ENCODE measurements around the gene AFAP1L2.

AFAP1L2 gene

DNA sequence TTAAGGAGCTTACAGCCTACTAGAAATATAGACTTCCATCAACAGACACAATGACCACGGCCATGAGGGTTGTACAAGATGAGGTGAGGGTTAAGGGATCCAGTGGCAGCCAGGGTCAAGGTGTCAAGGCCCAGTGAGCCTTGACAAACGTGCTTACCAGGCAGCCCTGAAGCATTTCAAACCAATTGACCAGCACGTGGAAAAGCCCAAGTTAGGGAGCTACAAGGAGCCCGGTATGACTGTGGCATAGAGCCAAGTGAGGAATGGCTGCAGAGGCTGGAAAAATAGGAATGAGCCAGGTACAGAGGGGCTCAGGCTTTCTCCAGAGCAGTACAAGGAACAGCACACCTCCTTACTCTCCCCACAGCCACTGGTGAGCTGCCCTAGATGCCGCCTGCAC, 12.7 kb downstream of the AFAP1L2 start:
- DNase-seq (ENCODE audit: low spot score) (no peak), FAIRE-seq (no peak)

- FAIRE-seq (no peak), DNase-seq (ENCODE audit: low spot score) (peak; percentile 74)
These were observed 14.9 kb downstream of the AFAP1L2 start for GRCh38 chr10:114389426-114389825.

- no peak for FAIRE-seq
- no peak for DNase-seq (ENCODE audit: low spot score)
These were observed 16.0 kb downstream of the AFAP1L2 start for GRCh38 chr10:114388275-114388674.

GRCh38 chr10:114387784-114388183, 16.5 kb downstream of the AFAP1L2 start:
- DNase-seq (ENCODE audit: low spot score) (no peak), FAIRE-seq (no peak)

GRCh38 chr10:114386452-114386851, 17.9 kb downstream of the AFAP1L2 start:
- no peak for DNase-seq (ENCODE audit: low spot score)
- FAIRE-seq = no peak

DNA sequence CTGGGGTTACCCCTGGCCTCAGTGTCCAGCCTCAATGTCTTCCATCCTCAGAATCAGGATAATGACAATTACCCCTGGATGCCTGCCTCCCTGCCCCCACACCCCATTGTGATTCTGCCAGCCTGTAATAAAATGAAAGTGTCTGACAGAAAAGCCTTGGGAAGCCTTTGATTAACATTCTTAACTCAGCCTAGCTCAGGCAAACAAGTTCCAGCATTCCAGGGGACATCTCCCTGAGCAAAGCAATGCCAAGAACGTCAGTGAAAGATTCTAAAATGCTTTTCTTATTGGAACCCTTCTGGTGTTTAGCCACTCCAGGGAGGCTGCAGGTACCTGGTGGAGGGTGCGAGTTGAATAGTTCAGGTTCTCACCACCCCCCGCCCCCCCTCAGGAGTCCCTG, 18.7 kb downstream of the AFAP1L2 start:
- DNase-seq (ENCODE audit: low spot score) (no peak), FAIRE-seq (no peak)

GRCh38 chr10:114384601-114385000, 19.7 kb downstream of the AFAP1L2 start:
- DNase-seq (ENCODE audit: low spot score) (no peak), FAIRE-seq (no peak)

- FAIRE-seq (no peak), DNase-seq (ENCODE audit: low spot score) (no peak)
These were observed 20.1 kb downstream of the AFAP1L2 start for GRCh38 chr10:114384181-114384580.

DNA sequence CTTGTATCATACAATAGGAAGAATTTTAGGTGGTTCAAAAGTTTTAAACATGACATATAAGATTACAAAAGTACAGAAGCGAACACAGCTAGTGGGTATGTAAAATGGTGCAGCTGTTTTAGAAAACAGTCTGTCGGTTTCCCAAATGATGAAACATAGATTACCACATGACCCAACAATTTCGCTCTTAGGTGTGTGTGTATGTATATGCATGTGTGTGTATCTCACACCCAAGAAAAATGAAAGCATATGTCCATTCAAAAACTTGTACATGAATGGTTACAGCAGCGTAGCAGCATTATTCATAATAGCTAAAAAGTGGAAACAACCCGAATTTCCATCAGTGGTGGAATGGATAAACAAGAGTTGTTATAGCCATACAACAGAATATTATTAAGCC, 23.5 kb downstream of the AFAP1L2 start:
- DNase-seq (ENCODE audit: low spot score) = no peak
- FAIRE-seq = no peak

DNA sequence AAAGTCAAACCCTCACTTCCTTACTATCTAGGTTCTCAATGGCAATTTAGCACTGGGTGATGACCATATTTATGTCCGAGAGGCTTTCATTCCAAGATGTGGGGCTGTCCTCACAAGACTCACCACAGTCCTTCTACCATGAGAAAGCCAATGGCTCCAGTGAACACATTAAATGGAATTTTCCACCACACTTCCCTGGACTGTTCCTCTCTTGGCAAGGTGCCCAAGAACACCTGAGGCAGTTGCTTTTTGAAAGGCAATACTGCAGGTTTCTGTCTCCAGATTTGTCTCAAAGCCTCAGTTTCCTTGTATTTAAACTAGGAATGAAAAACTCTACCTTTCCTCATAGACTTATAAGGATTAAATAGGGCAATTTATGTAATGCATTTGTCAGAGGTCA, 24.2 kb downstream of the AFAP1L2 start:
- FAIRE-seq (no peak), DNase-seq (ENCODE audit: low spot score) (no peak)

DNA sequence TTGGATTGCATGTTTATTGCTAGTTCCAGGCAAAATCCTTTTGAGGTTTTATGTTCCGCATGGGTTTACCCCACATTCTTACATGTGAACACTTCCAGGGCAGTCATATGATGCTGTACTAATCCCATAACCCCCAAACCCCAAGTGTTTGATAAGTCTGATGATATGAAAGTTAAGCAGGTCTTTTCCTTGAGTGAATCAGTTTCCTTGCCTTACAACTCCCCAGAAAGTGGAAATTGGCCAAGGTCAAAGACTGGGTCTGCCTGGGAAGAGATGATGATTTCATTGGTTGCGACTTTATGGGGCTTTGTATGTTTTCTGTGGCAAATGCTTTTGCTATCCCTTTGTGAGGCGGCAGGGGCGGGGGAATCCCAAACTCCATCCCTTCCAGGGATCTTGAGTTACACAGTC, 24.7 kb downstream of the AFAP1L2 start:
- DNase-seq (ENCODE audit: low spot score) = no peak
- FAIRE-seq = no peak

DNA sequence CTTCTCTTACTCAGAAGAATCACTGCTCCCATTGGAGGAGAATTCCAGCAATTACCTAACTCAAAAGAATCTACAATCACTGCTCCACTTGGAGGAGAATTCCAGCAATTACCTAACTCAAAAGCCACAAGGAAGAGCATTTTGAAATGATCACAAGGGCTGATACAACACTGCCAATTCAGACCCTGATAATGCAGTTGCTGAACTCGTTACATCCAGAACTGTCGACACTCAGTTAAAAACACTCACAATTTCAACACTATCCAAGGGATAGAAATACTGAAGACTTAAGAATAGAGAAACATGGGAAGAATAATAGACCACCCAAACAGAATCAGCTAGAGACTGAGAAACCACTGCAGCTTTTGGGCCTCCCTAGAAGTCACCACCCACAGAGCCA, 27.8 kb downstream of the AFAP1L2 start:
- DNase-seq (ENCODE audit: low spot score) (no peak), FAIRE-seq (no peak)

- DNase-seq (ENCODE audit: low spot score) (no peak), FAIRE-seq (no peak)
These were observed 29.3 kb downstream of the AFAP1L2 start for GRCh38 chr10:114375047-114375446.

DNA sequence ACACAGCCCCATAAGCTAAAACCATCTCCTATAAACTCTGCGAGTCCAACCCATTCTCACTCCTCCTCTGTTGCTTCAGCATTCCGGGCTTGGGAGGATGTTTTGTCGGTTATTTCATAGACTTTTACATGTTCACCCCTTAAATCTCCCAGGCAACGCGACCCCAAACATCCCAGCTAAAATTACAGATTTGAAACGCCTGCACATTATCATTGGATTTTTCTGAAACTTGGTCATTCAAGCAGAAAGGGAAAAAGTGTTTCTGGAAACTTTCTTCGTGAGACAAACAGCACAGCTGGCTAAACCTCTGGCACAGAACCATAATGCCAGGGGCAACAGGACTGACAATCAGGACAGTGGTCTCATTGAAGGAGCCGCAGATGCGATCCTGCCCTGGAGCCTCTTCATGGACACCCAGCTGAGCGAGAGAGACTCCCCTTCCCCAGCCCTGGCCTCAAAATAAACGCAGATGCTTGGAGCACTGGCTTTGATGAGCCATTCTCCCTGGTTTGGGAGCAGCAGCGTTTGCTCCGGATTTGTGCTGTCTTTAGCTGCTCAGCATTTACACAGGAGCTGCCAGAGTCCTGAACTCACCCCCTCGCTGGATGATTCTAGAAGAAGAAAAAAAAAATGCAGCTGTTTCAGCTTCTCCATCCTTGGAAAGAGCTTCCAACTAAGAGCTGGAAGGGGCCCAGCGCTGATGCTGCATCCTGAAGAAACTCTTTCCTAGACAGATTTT, 30.1 kb downstream of the AFAP1L2 start:
- DNase-seq (ENCODE audit: low spot score) = no peak
- no peak for FAIRE-seq

GRCh38 chr10:114373631-114374030, 30.7 kb downstream of the AFAP1L2 start:
- FAIRE-seq (no peak), DNase-seq (ENCODE audit: low spot score) (no peak)

GRCh38 chr10:114372995-114373394, 31.3 kb downstream of the AFAP1L2 start:
- DNase-seq (ENCODE audit: low spot score) (no peak), FAIRE-seq (no peak)

GRCh38 chr10:114372179-114372578, 32.1 kb downstream of the AFAP1L2 start:
- DNase-seq (ENCODE audit: low spot score) = no peak
- FAIRE-seq = no peak

DNA sequence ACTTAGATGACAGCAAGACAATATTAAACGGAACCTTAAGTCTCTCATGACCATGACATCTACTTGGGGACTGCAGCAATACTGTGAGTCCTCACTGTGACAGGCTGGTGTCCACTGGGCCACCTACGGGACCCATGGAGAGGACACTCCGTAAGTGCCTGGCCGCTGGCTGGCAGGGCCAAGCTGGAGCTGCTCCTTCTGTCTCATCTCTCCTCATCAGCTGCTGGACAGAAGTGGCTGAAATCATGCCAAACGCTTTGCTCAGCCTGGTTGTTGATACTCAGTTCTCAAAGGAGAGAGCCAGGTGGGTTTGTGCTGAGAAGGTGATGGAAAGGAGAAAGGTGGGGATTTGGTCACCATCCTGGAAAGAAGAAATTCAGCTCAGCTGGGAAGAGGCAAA, 33.3 kb downstream of the AFAP1L2 start:
- no peak for DNase-seq (ENCODE audit: low spot score)
- FAIRE-seq = no peak

DNA sequence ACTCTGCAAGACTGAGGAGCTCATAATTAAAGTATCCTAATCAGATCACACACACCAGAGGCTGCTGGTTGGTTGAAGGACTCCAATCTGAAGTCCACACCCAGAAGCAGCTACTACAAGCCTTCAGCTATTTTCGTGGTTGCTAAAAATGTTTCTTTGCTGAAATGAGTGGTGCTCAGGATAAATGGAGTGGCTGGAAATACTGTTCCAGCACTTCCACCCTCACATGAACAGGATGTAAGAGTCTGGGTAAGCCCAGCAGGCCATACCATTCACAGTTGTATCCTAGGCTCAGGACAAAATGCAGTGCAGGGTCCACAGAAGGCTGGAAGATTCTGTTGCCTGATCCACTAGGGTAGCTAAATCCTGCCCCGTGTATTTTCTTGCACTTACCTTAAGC, 34.1 kb downstream of the AFAP1L2 start:
- FAIRE-seq (no peak), DNase-seq (ENCODE audit: low spot score) (no peak)

DNA sequence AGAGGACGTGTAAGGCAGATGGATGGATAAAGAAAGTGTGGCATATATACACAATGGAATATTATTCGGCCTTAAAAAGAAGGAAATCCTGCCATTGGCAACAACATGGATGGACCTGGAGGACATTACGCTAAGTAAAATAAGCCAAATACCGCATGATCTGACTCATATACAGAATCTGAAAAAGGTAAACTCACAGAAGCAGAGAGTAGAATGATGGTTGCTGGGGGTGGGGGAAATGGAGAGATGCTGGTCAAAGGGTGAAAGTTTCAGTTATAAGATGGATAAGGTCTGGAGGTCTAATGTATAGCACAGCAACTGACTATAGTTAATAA, 36.3 kb downstream of the AFAP1L2 start:
- DNase-seq (ENCODE audit: low spot score) = no peak
- no peak for FAIRE-seq

GRCh38 chr10:114367351-114368056, 36.8 kb downstream of the AFAP1L2 start:
- no peak for DNase-seq (ENCODE audit: low spot score)
- FAIRE-seq = no peak

DNA sequence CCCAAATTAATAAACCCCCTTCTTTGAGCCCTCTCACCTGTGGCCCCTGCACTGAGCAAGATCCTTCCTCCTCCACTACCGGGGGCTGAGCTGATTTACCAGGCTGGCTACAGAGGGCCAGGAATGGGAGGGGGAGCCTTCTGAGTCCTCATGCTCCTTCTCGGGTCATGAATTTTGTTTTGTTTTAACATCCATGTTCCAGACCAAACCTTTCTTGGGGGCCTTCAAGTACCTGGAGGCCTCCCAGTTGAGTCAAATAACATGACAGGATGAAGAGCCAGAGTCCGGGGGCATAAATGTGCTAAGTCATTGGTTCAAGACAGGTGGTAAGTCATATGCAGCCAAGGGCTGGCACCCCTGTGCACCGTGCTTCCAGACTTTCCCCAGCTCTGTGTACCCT, 39.6 kb downstream of the AFAP1L2 start:
- FAIRE-seq = no peak

GRCh38 chr10:114363745-114364454, 40.4 kb downstream of the AFAP1L2 start:
- FAIRE-seq (no peak), DNase-seq (ENCODE audit: low spot score) (no peak)

More for the DNA sequence above, 39.6 kb downstream of the AFAP1L2 start:
- no peak for DNase-seq (ENCODE audit: low spot score)

All from urothelium cell line (cell line).